B cell (primary cell): ENCODE results near the gene MRPL4. TPM values are rescaled to one million over a fixed set of nuclear protein-coding genes. Genes with fewer than 3 reads are reported as not detected.
A peak's percentile ranks its signal among the peaks of the same experiment; 100 is the strongest.

Source experiments
- ATAC-seq: fragments of 200-7000 bp; cut with Tn5 transposase; one replicate; pipeline ENCODE4 v1.10.0; 2021; ENCODE audit warnings: low read depth, mild to moderate bottlenecking, moderate number of reproducible peaks, moderate library complexity
- CTCF ChIA-PET: fragments of 350-600 bp; sonication (Branson Sonifier 250); formaldehyde crosslinking; loops from one replicate; lab custom pipeline; 2021; ENCODE audit warnings: antibody characterized with exemption, inconsistent platforms; lab: Charles Lee
- POLR2A ChIA-PET: fragments of 350-600 bp; sonication (Branson Sonifier 250); formaldehyde crosslinking; loops from one replicate; lab custom pipeline; 2021; ENCODE audit warnings: antibody characterized with exemption; lab: Charles Lee
- DNase-seq: peaks from one replicate; pipeline ENCODE4 v3.0.0; 2013
- H2AFZ ChIP-seq: 2 replicates; pipeline ENCODE4 v1.6.1; 2012; ENCODE audit warnings: mild to moderate bottlenecking, low read depth, low read length; ENCODE audit not compliant: insufficient read depth, poor library complexity, severe bottlenecking
- H3K27ac ChIP-seq, 2 donors: 1 replicate in 1 of 2; 2 replicates in 1 of 2; pipeline ENCODE4 v1.5.1; 2012 to 2013; ENCODE audit warnings: low read length in 2 of 2, mild to moderate bottlenecking in 2 of 2, moderate library complexity in 1 of 2
- H3K27me3 ChIP-seq, 4 experiments: fragments of 200-600 bp in 1 of 4; sonication (generic) in 1 of 4; replicated peaks in 1 of 4; 1 replicate in 2 of 4; 2 replicates in 2 of 4; pipeline versions ENCODE4 v1.6.1 to v1.7.0; 2013 to 2016; ENCODE audit warnings: low read length in 3 of 4, mild to moderate bottlenecking in 2 of 4, mixed read lengths in 1 of 4, moderate library complexity in 1 of 4; ENCODE audit not compliant: insufficient read depth in 4 of 4, control insufficient read depth in 3 of 4; ENCODE audit errors: control extremely low read depth in 1 of 4
- H3K36me3 ChIP-seq, 2 experiments: replicated peaks in 1 of 2; 1 replicate in 1 of 2; 2 replicates in 1 of 2; pipeline versions ENCODE4 v1.6.1 to v1.7.1; 2013; ENCODE audit warnings: low read length in 1 of 2; ENCODE audit not compliant: insufficient read depth in 2 of 2, control insufficient read depth in 1 of 2; ENCODE audit errors: control extremely low read depth in 1 of 2, extremely low read depth in 1 of 2
- H3K4me1 ChIP-seq, 2 donors: fragments of 200-600 bp in 1 of 2; sonication (generic) in 1 of 2; 1 replicate in 1 of 2; 2 replicates in 1 of 2; pipeline versions ENCODE4 v1.5.1 to v1.6.1; 2013 to 2017; ENCODE audit warnings: low read length in 2 of 2; ENCODE audit not compliant: control insufficient read depth in 2 of 2, insufficient read depth in 2 of 2
- H3K4me2 ChIP-seq: replicated peaks from 2 replicates; pipeline ENCODE3; 2012; ENCODE audit warnings: mild to moderate bottlenecking, low read depth, low read length; ENCODE audit not compliant: poor library complexity, severe bottlenecking
- H3K4me3 ChIP-seq, 5 experiments: fragments of 200-600 bp in 1 of 5; sonication (generic) in 1 of 5; 1 replicate in 3 of 5; 2 replicates in 2 of 5; pipeline versions ENCODE4 v1.5.1 to v1.7.0; 2011 to 2016; ENCODE audit warnings: low read length in 4 of 5, mild to moderate bottlenecking in 4 of 5, low read depth in 2 of 5, control low read depth in 1 of 5, moderate library complexity in 1 of 5; ENCODE audit not compliant: insufficient read depth in 1 of 5; ENCODE audit errors: control extremely low read depth in 1 of 5, extremely low read depth in 1 of 5
- H3K79me2 ChIP-seq: fragments of 200-600 bp; sonication (generic); one replicate; pipeline ENCODE4 v1.6.0; 2016; ENCODE audit warnings: low read length; ENCODE audit not compliant: control insufficient read depth, insufficient read depth
- H3K9ac ChIP-seq: fragments of 200-600 bp; sonication (generic); 2 replicates; pipeline ENCODE4 v1.6.1; 2017; ENCODE audit warnings: mild to moderate bottlenecking, low read length, moderate library complexity
- H3K9me3 ChIP-seq, 3 donors: one replicate each; pipeline versions ENCODE4 v1.6.1 to v1.7.1; 2013; ENCODE audit warnings: low read length in 2 of 3; ENCODE audit not compliant: control insufficient read depth in 2 of 3, insufficient read depth in 1 of 3; ENCODE audit errors: control extremely low read depth in 1 of 3
- H4K20me1 ChIP-seq: 2 replicates; pipeline ENCODE4 v1.6.0; 2012; ENCODE audit warnings: mild to moderate bottlenecking, low read length; ENCODE audit not compliant: insufficient read depth, control insufficient read depth, poor library complexity, severe bottlenecking
- H3K27ac Mint-ChIP-seq: one replicate; pipeline ENCODE4 v1.8.0; 2021; ENCODE audit warnings: mixed read lengths
- H3K27me3 Mint-ChIP-seq: one replicate; pipeline ENCODE4 v1.8.0; 2021; ENCODE audit warnings: mixed read lengths
- H3K4me1 Mint-ChIP-seq: one replicate; pipeline ENCODE4 v1.8.0; 2021; ENCODE audit warnings: mixed read lengths
- H3K4me3 Mint-ChIP-seq: one replicate; pipeline ENCODE4 v1.8.0; 2021; ENCODE audit warnings: mixed read lengths
- H3K9me3 Mint-ChIP-seq: one replicate; pipeline ENCODE4 v1.8.0; 2022; ENCODE audit warnings: mixed read lengths; ENCODE audit not compliant: insufficient read depth
- EZH2 ChIP-seq: IDR thresholded peaks from 2 replicates; pipeline ENCODE4 v1.6.1; 2012; ENCODE audit warnings: borderline replicate concordance, low read depth, mild to moderate bottlenecking, moderate library complexity, low read length; ENCODE audit not compliant: insufficient read depth, poor library complexity, severe bottlenecking
- WGBS: methylation state at CpG from one replicate; pipeline ENCODE4 v1.1.5; 2013; ENCODE audit warnings: missing lambda C conversion rate; ENCODE audit not compliant: insufficient coverage; 5-methylcytosine and 5-hydroxymethylcytosine counted together
- intact Hi-C: fragments of 100-400 bp; cut with micrococcal nuclease; formaldehyde crosslinking; loops from one replicate; pipeline ENCODE4 v1.10.0; 2022
- polyA plus RNA-seq: library from polyadenylated mRNA; depleted of rRNA; stranded (reverse); fragments of >200 nt; gene quantifications from 2 replicates; pipeline ENCODE4 v1.2.3, GENCODE V29; 2012
- total RNA-seq, 2 donors: library from RNA; stranded (reverse); fragments of 120-200 nt in 1 of 2; gene quantifications; 1 replicate in 1 of 2; 2 replicates in 1 of 2; pipeline versions ENCODE4 v1.2.3 to v1.2.4, GENCODE V29; 2013 to 2022
- TF ChIP-seq, protein P1 (sequence below): fragments of 200-600 bp; IDR thresholded peaks from one replicate; pipeline ENCODE4 v1.8.0; 2022; ENCODE audit warnings: antibody characterized with exemption, mild to moderate bottlenecking

The MRPL4 gene
- total and polyA plus RNA-seq, 2 donors (not counting 1 experiment from before 2014, with no cell fraction given), result 39.8 to 81.1 TPM

DNA sequence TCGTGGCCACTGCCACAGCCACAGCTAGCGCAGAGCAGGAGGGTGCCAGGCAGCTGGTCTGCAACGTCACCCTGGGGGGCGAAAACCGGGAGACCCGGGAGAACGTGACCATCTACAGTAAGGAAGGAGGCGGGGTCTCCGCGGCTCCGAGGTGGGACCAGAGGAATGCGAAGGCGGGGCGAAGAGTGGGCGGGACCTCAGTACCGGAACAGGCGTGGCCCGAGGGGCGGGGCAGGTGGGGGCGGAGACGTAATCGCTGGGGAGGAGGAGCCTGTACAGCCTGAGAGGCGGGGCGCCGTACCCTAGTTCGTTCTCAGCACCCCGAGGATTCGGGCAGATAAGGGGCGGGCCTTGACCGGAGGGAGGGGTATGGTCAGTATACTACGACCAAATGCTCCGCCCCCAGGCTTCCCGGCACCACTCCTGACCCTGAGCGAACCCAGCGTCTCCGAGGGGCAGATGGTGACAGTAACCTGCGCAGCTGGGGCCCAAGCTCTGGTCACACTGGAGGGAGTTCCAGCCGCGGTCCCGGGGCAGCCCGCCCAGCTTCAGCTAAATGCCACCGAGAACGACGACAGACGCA, 40.3 kb downstream of the MRPL4 start:
- CTCF ChIA-PET, result interaction anchor here (1.1 to 8.5 kb wide), 8 partner anchors 12 to 133 kb away, joined by 3 to 116 read pairs (median 5); partner anchors contain the start of genes ICAM1 and TYK2
- Mint-ChIP-seq H3K27me3 (peaks cover 45% of the 10 kb centered on the region), H3K27ac (peak overlapping the region; percentile 26), H3K9me3 (no peaks in the 10 kb centered on the region), H3K4me3 (peak overlapping the region; percentile 87), H3K4me1 (peaks cover 70% of the 10 kb centered on the region)
- intact Hi-C loops, result no loop called here
- POLR2A ChIA-PET, result interaction anchor here (0.5 to 1.1 kb wide), 2 partner anchors 24 to 1289 kb away, joined by 3 read pairs; no protein-coding TSS in a partner anchor
- DNase-seq, result no peak
- Histone ChIP-seq H3K36me3 (no peaks in the 10 kb centered on the region), H3K4me2 (peak overlapping the region; percentile 96), H3K9me3 (peaks cover 0 to 70% (median 0%) of the 10 kb centered on the region in 3 donors), H3K79me2 (no peaks in the 10 kb centered on the region), H2AFZ (peak overlapping the region; percentile 66), H3K27ac (no peak overlapping the region), H4K20me1 (peaks cover 29% of the 10 kb centered on the region), H3K4me3 (peak overlapping the region in 4 of 5 experiments; percentile 13 to 63 (median 40)), H3K9ac (peak overlapping the region; percentile 64), H3K4me1 (peaks cover 86 to 89% of the 10 kb centered on the region in 2 donors), H3K27me3 (peaks cover 0 to 90% (median 61%) of the 10 kb centered on the region in 4 experiments)
- peak; percentile 28 for ATAC-seq
- peak; percentile 24 for TF ChIP-seq EZH2
- TF ChIP-seq, protein P1, sequence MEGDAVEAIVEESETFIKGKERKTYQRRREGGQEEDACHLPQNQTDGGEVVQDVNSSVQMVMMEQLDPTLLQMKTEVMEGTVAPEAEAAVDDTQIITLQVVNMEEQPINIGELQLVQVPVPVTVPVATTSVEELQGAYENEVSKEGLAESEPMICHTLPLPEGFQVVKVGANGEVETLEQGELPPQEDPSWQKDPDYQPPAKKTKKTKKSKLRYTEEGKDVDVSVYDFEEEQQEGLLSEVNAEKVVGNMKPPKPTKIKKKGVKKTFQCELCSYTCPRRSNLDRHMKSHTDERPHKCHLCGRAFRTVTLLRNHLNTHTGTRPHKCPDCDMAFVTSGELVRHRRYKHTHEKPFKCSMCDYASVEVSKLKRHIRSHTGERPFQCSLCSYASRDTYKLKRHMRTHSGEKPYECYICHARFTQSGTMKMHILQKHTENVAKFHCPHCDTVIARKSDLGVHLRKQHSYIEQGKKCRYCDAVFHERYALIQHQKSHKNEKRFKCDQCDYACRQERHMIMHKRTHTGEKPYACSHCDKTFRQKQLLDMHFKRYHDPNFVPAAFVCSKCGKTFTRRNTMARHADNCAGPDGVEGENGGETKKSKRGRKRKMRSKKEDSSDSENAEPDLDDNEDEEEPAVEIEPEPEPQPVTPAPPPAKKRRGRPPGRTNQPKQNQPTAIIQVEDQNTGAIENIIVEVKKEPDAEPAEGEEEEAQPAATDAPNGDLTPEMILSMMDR, result no peak
- 3% methylated on average over 44 of the region's 45 CpGs for WGBS
